Ishikawa (cell line): ENCODE results near the gene DCN.

Experiments used
- CEBPB ChIP-seq: IDR thresholded peaks from 2 replicates; pipeline ENCODE4 v1.6.1; 2012
- CREB1 ChIP-seq: IDR thresholded peaks from 2 replicates; pipeline ENCODE4 v1.6.1; 2012; ENCODE audit warnings: low read depth
- FOXM1 ChIP-seq: IDR thresholded peaks from 2 replicates; pipeline ENCODE4 v1.6.1; 2012; ENCODE audit warnings: low read depth, borderline replicate concordance
- TAF1 ChIP-seq: IDR thresholded peaks from 2 replicates; pipeline ENCODE4 v1.6.1; 2012; ENCODE audit warnings: low read depth, mild to moderate bottlenecking
- TEAD4 ChIP-seq: IDR thresholded peaks from 2 replicates; pipeline ENCODE4 v1.6.1; 2012
- ZBTB7A ChIP-seq: IDR thresholded peaks from 2 replicates; pipeline ENCODE4 v1.6.1; 2012; ENCODE audit warnings: low read depth
- TF ChIP-seq, protein P1 (sequence below): IDR thresholded peaks from 2 replicates; pipeline ENCODE4 v1.6.1; 2012

DNA sequence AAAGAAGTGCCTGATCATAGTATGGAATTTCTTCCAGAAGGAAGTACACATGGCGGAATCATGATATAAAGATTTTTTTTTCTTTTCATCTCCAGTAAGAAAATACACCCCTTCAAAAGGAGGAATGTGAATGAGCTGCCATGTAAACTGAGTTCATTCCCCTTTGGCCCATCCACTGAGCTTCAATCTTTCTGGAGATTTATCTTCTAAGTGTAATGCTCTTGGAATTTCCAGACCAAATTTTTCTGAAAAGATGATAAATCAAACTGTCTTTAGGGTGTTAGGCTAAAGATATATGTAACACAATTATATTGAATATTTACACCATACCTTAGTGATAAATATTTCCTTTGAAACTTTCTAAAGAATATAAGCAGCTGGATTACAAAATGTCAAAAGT is 5.2 kb downstream of the DCN start:
- TF ChIP-seq CEBPB = no peak
- TF ChIP-seq TEAD4 = no peak
- no peak for TF ChIP-seq TAF1
- TF ChIP-seq, protein P1, sequence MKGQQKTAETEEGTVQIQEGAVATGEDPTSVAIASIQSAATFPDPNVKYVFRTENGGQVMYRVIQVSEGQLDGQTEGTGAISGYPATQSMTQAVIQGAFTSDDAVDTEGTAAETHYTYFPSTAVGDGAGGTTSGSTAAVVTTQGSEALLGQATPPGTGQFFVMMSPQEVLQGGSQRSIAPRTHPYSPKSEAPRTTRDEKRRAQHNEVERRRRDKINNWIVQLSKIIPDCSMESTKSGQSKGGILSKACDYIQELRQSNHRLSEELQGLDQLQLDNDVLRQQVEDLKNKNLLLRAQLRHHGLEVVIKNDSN = no peak
- no peak for TF ChIP-seq CREB1
- no peak for TF ChIP-seq ZBTB7A
- TF ChIP-seq FOXM1 = no peak
